Stimulated activated CD8-positive, alpha-beta memory T cell treated with anti-CD3 and anti-CD28 coated beads, Interleukin-12 subunit alpha, Interleukin-12 subunit beta, amount 100 ng/mL, for 4 hours (primary cell): Measurements from ENCODE around the gene DUS1L.

Experiments
- DNase-seq: peaks from one replicate; pipeline ENCODE4 v3.0.0-alpha.2; 2020; ENCODE audit warnings: low read depth

DUS1L gene

DNA sequence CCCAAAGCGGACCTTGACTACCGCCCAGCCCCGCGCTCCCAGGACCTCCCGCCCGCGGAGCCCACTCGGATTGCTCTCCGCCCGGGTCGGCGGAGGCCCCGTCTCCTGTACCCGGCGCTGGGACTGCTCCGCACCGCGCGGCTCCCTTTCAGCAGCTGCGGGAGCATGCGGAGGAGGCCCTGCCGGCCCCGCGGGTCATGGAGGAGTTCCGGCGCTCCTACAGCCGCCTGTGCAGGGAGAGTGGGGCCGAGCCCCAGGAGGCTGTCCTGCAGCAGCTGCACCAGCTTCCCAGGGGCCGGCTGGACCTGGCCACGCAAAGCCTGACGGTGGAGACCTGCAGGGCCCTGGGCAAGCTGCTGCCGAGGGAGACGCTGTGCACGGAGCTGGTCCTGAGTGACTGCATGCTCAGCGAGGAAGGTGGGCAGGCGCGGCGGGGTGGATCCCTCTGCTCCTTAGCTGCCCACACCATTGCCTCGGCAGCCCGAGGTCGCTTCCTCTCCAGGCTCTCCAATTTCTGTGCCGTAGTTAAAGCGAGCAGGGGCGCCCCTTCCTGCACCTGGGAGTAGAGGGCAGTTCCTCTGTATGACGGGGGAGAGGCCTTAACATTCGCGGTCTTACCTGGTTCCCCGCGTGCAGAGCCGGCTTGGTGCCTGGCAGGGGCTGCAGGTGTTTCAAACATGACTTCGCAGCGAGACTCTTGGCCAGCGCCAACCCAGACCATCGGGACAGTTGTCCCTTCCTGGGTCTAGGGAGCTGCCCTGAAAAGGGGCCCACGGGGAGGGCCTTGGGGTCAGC is 42.0 kb downstream of the DUS1L start:
- DNase-seq = no peak

DNA sequence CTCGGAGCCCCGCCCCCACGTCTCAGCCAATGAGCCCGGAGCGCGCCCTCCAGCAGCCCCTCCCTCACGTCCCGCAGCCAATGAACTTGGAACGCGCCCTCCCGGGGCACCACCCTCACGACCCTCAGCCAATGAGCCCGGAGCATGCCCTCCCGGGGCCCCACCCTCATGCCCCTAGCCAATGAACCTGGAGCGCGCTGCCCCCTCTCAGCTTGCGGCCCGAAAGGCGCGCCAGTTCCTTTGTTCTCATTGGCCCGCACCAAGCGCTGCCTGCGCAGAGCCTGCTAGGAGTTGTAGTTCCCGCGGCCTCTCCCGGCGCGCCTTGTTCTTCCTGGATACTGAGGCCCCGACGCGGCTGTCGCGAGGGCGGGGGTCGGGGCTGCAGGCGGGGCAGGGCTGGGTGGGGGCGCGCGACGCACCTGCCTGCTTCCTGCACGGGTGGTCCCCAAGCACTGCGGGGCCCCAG is 42.6 kb downstream of the DUS1L start, which contains the start of gene LRRC45:
LRRC45 (plus strand) TSS at position 325 of the 466 bp plus-strand sequence. CDS start 339 bp downstream, outside the sequence.
- DNase-seq = peak; percentile 100

DNA sequence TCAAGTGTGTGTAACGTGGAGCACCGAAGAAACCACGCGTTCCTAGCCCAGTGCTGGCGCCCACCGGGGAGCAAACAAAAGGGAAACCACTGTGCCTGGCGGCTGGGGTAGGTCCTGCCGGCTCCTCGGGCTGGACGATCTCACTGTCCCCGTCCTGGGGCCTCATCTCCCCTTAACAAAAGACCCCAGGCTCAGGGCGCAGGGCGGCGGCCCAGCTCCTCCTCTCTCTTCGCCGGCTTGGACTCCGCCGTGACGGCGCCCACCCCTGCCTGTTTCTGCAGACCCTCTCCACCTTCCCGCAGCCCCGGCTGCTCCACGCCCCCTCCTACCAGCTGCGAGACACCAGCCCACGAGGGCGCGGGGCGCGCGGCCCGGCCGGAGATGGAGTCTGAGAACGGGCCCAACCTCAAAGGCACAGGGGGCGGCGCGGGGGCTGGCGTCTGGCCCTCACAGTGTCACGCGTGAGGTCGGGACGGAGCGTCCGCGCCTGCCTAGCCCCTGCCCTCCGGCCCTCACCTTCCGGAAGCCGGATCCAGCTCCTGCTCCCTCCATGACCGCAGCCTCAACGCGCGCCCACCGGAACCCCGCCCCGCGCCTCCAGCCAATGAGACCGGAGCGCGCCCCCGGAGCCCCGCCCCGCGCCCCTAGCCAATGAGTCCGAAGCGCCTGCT is 43.2 kb downstream of the DUS1L start, which contains the start of gene CENPX:
CENPX (minus strand) TSS at position 569 of the 671 bp plus-strand sequence; CDS start at position 552, 17 bp downstream.
- no peak for DNase-seq

DNA sequence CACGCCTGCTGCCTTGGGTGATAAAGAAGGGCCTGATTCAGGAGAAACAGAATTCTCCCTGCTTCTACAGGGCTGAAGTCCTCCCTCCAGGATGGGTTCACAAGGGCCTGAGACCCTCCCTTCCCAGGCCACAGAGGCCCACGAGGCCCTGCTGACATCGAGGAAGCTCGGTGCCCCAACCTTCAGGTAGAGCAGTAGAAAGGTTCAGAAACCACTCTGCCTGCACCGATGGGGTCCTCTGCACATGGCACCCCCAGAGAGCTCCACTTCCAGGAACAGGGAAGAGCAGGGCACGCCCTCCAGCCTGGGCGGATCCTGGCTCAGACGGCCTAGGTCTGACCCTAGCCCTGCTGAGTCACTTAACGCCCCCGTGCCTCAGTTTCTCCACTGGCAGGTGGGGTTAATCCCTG is 43.7 kb downstream of the DUS1L start:
- DNase-seq = no peak

DNA sequence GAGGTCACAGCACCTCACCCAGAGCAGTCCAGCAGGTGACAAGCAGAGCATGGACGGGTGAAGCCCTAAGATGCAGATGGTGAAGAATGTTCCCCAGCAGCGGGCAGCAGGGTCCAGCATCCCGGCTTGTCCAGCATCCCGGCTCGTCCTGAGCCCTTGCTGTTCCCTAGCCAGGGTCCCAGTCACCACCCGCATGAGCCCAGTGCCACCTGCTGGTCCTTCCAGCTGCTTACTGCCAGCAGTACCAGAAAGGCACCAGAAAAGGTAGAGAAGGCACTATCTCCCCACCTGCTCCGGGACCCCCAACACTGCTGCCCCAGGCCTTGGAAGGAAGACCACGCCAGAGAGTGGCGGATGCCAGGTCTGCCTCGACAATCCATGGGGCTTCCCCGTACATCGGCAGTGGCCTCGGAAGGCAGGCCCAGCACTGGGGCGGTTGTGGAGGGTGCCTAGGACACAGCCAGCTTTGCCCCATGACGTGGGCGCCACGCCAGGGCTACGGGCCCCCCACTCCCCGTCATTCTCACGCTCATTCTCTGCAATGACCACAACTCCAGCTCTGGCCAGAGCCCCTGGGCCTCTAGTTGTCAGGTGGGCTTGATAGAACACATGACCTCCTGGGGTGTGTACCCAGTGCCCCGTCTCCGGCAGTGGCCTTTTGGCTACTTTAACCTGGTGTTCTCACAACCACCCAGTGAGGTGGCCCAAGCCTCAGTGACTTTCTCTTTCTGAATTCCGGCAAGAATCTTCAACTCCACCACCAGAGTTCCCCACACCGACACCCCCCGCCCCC is 44.3 kb downstream of the DUS1L start:
- peak; percentile 27 for DNase-seq

DNA sequence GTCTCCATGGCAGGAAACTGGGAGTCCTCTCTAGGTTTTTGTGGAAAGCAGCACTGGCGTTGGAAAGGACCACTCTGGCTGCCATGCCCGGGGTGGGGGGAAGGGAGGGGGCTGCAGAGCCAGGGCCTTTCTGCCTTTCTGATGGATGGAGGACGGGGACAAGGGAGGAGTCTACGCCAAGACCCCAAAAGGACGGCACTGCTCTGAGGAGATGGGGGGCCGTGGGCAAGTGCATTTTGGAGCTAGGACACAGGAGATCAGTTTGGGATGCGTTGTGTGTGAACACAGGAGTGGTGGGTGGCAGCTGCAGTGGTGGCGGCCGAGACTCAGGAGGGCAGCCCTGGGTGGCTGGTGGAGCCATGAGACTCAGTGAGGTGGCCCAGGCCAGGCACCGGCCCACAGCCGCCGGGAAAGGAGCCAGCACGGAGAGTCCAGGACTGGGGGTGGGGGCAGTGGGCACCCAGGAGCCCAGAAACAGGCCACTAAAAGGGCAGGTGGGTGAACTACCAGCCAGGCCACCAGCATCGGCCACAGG is 45.0 kb downstream of the DUS1L start:
- DNase-seq = no peak

- peak; percentile 27 for DNase-seq
Observed at GRCh38 chr17:82019690-82020571, 45.7 kb downstream of the DUS1L start.

DNA sequence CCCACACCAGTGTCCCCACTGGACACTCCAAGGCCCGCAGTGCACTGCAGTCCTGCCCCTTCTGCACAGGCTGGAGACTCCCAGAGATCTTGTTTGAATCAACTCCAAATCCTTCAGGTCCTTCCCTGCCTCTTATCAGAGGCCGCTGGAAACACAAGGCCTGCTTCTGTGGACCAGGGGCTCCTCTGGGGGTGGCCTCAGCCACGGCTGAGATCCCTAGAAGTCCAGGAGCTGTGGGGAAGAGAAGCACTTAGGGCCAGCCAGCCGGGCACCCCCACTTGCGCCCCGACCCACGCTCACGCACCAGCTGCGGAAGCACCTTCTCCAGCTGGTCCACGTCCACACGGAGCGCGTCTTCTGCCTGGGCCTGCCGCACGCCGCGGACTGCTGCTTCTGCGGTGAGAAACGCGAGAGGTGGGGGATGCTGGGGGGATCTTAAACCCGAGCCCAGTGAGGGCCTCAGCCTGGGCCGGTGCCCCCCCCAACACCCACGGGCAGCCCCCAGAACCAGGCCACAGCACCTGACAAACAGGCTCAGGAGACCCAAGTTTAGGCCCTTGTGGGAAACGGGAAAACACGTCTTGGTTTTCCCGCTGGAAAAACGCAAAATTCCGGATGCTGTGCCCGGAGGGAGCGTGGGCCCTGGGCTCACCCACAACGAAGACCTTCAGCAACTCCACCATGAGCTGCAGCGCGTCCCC is 46.5 kb downstream of the DUS1L start:
- no peak for DNase-seq

DNA sequence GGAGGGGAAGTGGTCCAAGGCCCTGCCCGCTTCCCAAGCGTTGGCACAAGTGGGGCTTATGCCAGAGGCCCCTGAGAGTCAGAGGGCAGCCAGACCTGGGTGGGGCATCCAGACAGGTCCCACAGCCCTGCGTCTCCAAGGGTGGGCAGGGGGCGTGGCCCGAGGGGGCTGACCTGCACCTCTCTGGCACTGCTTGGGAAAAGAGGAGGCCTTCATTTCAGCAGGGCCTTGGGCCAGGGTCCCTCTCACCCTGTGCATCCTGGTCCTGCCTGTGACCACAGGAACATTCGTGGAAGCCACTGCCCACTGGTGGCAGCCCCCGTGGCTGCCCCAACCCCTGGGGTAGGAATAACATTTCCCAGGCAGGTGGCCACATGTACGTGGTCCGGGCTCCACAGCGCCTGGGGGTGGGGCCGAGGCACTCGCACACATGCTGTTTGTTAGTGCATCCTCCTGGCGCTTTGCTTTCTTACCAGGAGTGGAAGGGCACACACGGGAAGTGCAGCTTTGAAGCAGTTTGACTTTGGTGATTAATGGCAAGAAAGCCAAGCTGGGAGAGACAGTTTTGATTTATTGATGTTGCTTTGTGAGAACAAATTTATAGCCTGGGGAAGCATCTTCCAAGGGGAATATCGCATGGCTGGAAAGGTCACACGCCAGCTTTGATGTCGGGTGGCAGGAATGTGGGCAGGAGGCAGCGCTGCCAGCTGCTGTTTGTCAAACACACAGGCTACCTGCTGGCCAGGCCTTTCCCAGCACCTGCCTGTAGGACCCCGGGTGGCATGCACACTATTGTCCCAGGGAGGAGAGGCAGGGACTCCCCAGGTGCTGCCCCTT is 47.2 kb downstream of the DUS1L start:
- no peak for DNase-seq

DNA sequence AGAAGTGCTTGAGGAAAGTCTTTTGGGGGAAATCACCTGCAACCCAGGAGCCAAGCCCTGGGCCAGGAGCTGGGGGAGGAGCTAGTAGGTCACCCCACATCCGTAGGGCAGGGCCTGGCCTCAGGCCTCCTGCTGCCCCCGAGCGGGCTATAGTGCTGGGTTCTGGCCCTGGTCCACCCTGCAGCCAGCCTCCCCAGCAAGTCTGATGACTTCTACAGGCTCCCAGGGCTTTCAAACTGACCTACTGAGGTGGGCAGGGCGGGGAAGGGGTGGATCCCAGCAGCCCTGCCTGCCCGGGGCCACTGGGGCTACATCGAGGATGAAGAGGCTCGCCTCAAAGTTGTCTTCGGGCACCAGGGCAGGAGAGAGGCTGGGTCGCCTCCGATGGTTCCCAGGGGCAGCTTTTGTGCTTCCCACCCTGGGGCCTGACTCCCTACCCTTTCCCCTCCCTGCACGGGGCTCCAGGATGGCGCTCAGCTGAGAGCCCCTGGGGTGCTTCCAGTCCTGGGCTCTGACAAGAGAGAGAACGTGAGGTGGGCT is 47.9 kb downstream of the DUS1L start:
- no peak for DNase-seq

GRCh38 chr17:82016875-82017459 is 48.6 kb downstream of the DUS1L start:
- no peak for DNase-seq

DNA sequence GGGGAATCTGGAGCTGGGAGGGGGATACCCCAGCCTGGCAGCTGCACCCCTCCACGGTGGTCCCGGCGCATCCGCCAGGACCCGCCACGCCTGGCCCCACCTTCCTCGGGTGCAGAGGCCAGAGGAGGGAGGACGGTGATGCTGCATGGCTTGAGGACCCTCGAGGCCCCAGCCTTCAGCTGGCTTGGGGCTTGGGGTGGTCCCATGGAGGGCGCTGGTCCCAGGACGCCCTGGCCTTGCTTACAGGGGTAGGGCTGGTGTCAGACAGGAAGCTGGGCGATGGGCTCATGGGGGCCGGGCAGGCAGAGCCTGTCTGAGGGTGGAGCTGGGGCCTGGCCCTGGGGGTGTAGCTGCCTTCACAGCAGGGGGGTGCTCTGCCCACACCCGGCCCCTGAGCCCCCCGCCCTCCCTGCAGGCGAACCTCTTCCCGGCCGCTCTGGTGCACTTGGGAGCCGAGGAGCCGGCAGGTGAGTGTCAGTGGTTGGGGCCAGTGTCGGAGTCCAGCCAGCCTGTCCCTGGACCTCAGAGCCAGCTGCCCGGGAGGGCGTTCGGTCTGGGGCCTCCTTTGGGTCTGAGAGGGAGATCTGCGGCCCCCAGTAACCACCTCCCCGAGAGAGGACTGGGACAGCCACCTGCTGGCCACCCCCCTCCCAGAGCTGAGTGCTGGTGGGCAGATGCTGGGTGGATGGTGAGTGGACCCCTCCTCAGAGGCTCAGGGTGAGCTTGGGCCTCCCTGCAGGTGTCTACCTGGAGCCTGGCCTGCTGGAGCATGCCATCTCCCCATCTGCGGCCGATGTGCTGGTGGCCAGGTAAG is 49.3 kb downstream of the DUS1L start:
- DNase-seq = no peak

DNA sequence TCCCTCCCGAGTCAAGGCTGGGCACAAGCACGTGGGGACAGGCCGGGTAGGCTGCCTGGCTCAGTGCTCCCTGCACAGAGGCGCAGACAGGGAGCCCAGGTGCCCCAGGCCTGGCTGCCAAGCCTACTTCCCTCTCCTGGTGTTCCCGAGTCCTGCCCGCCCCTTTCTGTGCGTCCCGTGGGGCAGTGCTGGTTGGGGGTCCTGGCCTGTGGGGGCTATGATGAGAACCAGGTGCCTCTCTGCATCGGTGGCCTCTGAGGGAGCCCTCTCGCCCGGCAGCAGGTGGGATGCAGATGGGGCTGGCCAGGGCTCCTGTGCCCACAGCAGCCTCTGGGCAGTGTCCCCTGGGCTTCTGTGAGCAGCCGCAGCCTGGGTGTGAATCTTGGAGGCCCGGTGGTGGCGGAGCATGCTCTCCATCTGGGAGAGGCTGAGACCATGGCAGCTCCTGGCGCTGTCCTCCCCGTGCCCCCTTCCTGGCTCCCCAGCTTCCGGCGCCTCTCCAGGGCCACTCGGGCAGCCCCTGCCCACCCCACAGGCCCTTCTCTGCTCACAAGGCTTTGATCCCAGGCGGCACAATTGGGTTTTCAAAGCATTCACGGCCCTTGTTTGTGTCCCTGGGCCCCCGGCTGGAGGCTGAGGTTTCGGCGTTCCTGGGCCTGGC is 50.2 kb downstream of the DUS1L start:
- DNase-seq = no peak

DNA sequence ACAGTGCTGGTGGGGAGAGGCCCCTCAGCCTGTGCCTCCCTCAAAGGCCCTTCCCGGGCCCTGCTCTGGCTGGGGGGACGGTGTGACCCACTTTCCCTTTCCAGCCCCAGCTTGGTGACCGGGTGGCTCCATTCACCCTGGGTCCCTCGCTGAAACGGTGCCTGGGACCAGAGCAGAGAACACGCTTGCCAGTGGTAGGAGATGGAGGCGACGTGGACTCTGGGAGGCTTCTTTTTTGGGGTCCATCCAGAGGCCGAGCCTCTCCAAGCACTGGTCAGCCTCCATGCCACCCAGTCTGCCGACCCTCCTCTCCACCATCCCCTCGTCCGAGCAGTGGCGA is 50.7 kb downstream of the DUS1L start:
- DNase-seq = no peak

DNA sequence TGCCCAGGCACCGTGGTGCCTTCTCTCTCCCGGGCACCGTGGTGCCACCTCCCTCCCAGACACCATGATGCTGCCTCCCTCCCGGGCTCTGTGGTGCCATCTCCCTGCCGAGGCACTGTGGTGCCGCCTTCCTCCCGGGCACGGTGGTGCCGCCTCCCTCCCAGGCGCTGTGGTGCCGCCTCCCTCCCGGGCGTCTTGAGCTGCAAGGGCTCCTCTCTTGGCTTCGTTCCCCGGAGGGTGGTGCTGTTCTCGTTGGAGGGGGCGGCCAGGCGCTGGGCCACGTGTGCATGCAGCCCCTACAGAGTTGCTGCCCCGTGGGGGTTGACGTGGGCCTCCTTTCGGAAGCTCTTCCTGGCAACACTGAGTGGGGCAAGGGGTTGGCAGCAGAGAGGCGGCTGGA is 51.2 kb downstream of the DUS1L start:
- no peak for DNase-seq

- DNase-seq = no peak
Observed at GRCh38 chr17:82013772-82014321, 51.8 kb downstream of the DUS1L start.

DNA sequence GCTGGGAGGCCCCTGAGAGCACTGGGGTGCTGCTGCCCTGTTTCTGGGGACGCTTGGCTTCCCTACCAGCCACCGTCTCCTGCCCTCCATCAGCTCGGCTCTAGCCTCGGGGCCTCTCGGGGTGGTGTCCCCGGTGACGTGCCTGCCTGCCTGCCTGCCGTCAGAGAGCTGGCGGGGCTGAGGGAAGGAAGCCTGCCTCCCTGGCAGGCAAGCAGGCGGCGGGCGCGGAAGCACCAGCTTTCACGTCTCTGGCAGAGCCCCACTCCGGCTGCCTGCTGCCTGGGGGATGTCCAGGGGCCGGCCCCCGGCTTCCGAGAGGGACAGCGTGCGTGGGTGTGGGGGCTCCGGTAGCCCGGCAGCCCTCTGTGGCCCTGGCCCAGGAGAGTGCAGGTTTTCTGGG is 52.3 kb downstream of the DUS1L start:
- DNase-seq = no peak
